Lower leg skin (tissue), 3 donors: ENCODE data around the gene MTHFD2L.

Experiments used
- CTCF ChIP-seq, 3 donors: fragments of 450-650 bp; IDR thresholded peaks; one replicate each; pipeline ENCODE4 v1.5.1; 2016; ENCODE audit warnings: antibody characterized with exemption in 3 of 3, mild to moderate bottlenecking in 3 of 3, moderate library complexity in 2 of 3
- POLR2A ChIP-seq, 2 donors: fragments of 450-650 bp; IDR thresholded peaks; one replicate each; pipeline ENCODE4 v1.6.1; 2016 to 2017; ENCODE audit warnings: antibody characterized with exemption in 2 of 2, mild to moderate bottlenecking in 1 of 2, moderate library complexity in 1 of 2

GRCh38 chr4:74267998-74268606 is 110.2 kb downstream of the MTHFD2L start:
- no peak for TF ChIP-seq CTCF (IDR thresholded peaks at IDR 0.05)
- no peak for TF ChIP-seq POLR2A (IDR thresholded peaks at IDR 0.05)
